Mesodermal cell (in vitro differentiated cells): ENCODE measurements around the gene BRF1.
"Not testable (repeated sequence)": the region's sequence is repeated elsewhere in the genome, so short reads cannot be mapped to it uniquely, and the experiment has no call there.

ENCODE experiments used
- H3K27ac ChIP-seq: 2 replicates; pipeline ENCODE4 v1.7.0; 2013; ENCODE audit warnings: mild to moderate bottlenecking, low read depth, low read length, moderate library complexity; ENCODE audit not compliant: severe bottlenecking
- H3K36me3 ChIP-seq: 2 replicates; pipeline ENCODE4 v1.7.1; 2013; ENCODE audit warnings: mild to moderate bottlenecking, low read length, moderate library complexity; ENCODE audit not compliant: control insufficient read depth, insufficient read depth
- H3K4me1 ChIP-seq: one replicate; pipeline ENCODE4 v1.7.1; 2013; ENCODE audit warnings: mild to moderate bottlenecking, low read length; ENCODE audit not compliant: insufficient read depth, control insufficient read depth, poor library complexity, severe bottlenecking
- H3K4me3 ChIP-seq: 2 replicates; pipeline ENCODE4 v1.7.0; 2013; ENCODE audit warnings: low read length, control low read depth, mild to moderate bottlenecking; ENCODE audit not compliant: insufficient read depth, poor library complexity, severe bottlenecking; ENCODE audit errors: extremely low read depth
- H3K9me3 ChIP-seq: 2 replicates; pipeline ENCODE4 v1.7.1; 2013; ENCODE audit warnings: mild to moderate bottlenecking, low read length, moderate library complexity; ENCODE audit not compliant: control insufficient read depth
- WGBS, 2 experiments: methylation state at CpG; one replicate each; pipeline ENCODE4 v1.1.5; 2013; ENCODE audit warnings: missing lambda C conversion rate in 2 of 2; ENCODE audit not compliant: insufficient coverage in 2 of 2; 5-methylcytosine and 5-hydroxymethylcytosine counted together

The BRF1 gene

GRCh38 chr14:105331575-105332349, 31.0 kb upstream of the BRF1 start:
- H3K9me3 ChIP-seq, result no peaks in the 10 kb centered on the region
- no peaks in the 10 kb centered on the region for H3K36me3 ChIP-seq
- 92 to 97% methylated on average over 7 of the region's 8 CpGs for WGBS, 2 experiments
- H3K27ac ChIP-seq, result no peak overlapping the region
- H3K4me1 ChIP-seq, result peaks cover 3% of the 10 kb centered on the region
- H3K4me3 ChIP-seq, result no peak overlapping the region

DNA sequence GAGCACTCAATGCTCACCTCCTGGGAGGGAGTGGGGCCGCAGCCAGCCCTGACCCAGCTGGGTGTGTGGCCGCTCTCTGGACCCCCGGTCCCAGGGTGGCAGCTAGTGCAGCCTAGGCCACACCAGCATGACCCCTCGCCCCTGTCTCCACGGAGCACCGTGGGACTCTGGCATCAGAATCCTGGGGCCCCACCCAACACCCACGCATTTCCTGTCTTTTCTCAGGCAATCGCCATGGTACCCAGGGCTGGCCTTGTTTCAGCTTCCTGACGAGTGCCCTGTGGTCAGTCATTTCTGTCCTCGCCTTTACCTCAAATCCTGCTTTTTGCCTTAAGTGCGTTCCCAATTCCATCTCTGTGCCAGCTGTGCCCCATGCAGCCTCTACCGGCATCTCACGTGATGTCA, 29.7 kb upstream of the BRF1 start:
- no peaks in the 10 kb centered on the region for H3K9me3 ChIP-seq
- H3K4me3 ChIP-seq, result no peak overlapping the region
- H3K27ac ChIP-seq, result no peak overlapping the region
- H3K36me3 ChIP-seq, result no peaks in the 10 kb centered on the region
- H3K4me1 ChIP-seq, result peaks cover 3% of the 10 kb centered on the region
- 71 to 79% methylated on average over 12 to 13 of the region's 13 CpGs for WGBS, 2 experiments

DNA sequence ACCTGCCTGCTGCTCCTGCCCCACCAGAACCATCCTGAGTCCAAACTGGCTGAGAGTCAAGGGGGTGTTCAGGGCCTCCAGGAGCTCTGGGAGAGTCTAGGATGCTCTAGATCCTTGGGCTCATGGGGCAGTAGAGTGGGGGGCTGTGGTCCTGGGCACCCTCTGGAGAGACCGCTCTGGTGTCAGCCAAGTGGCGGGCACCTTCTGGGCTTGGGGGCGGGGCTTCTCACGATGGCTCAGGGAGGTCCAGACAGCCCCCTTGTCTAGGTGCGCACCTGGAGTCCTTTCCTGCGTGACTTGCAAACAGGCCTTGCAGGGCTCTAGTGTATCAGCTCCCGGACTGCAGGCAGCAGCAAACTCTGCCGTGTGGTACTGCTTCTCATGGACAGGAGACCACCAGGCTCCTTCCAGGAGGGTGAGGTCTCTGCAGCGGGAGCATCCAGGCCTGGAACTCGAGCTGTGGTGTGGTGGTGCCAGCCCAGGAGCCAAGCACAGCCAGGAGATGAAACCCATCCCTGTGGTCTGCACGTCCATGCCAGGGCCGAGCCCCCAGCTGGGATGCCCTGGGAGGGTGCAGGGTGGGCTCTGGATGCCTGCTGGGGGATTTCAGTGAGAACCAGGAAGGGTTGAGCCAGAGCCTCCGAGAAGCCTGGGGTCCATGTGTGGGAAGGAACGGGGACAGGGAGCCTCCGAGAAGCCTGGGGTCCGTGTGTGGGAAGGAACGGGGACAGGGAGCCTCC, 28.8 kb upstream of the BRF1 start:
- Histone ChIP-seq H3K36me3 (no peaks in the 10 kb centered on the region), H3K4me3 (no peak overlapping the region), H3K9me3 (no peaks in the 10 kb centered on the region), H3K4me1 (peaks cover 3% of the 10 kb centered on the region), H3K27ac (no peak overlapping the region)
- 92 to 94% methylated on average over 15 to 17 of the region's 17 CpGs for WGBS, 2 experiments

- Histone ChIP-seq H3K4me1 (peaks cover 3% of the 10 kb centered on the region), H3K27ac (no peak overlapping the region), H3K36me3 (no peaks in the 10 kb centered on the region), H3K9me3 (no peaks in the 10 kb centered on the region), H3K4me3 (no peak overlapping the region)
- 92 to 95% methylated on average over 11 to 15 of the region's 15 CpGs for WGBS, 2 experiments
Observed at GRCh38 chr14:105328678-105329390, 28.0 kb upstream of the BRF1 start.

DNA sequence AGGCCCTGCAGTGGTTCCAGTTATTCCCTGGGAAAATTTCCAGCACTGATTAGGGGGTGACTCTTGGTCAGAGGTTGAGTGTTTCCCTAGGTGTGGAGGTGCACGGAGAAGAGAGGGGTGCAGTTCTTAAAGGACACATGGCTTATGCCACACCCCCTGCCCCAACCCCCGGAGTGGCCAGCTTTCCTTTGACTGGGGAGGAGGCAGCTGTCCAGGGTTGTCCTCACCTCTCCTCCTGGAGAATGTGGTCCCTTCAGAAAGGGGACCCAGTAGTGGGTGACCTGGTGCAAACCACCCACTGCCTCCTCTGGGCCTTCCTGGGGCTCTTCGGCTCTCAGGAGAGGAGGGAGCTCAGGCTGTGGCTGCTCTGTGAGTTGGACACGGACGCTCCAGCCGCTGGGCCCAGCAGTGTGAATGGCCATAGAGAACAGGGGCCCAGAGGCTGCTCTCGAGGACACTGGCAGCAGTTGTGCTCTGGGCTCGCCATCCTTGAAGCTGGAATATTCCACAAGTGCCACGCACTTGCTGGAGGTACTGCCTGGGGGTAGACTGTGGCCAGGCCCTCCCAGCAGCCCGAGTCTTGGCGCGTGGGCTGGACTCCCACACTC, 27.4 kb upstream of the BRF1 start:
- Histone ChIP-seq H3K27ac (no peak overlapping the region), H3K4me3 (no peak overlapping the region), H3K4me1 (peaks cover 3% of the 10 kb centered on the region), H3K36me3 (no peaks in the 10 kb centered on the region), H3K9me3 (no peaks in the 10 kb centered on the region)
- whole genome bisulfite sequencing, 2 experiments, result 87 to 89% methylated on average over 9 to 10 of the region's 12 CpGs

DNA sequence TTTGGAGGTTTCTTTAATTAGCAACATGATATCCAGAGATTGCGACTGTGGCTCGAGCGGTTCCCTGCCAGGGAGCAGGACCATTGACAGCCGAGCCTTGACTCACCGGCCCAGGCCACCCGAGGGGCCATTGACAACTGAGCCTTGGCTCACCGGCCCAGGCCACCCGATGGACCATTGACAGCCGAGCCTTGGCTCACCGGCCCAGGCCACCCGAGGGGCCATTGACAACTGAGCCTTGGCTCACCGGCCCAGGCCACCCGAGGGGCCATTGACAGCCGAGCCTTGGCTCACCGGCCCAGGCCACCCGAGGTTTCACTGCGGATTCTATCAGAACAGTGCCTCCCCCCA, 26.9 kb upstream of the BRF1 start:
- H3K36me3 ChIP-seq, H3K4me1 ChIP-seq, H3K4me3 ChIP-seq, H3K27ac ChIP-seq, H3K9me3 ChIP-seq: not testable (repeated sequence)
- 44 to 55% methylated on average over 17 of the region's 17 CpGs for WGBS, 2 experiments

GRCh38 chr14:105326891-105327694, 26.3 kb upstream of the BRF1 start:
- Histone ChIP-seq H3K4me3 (no peak overlapping the region), H3K4me1 (no peaks in the 10 kb centered on the region), H3K36me3 (no peaks in the 10 kb centered on the region), H3K9me3 (no peaks in the 10 kb centered on the region), H3K27ac (no peak overlapping the region)
- 44 to 55% methylated on average over 20 to 31 of the region's 34 CpGs for WGBS, 2 experiments

DNA sequence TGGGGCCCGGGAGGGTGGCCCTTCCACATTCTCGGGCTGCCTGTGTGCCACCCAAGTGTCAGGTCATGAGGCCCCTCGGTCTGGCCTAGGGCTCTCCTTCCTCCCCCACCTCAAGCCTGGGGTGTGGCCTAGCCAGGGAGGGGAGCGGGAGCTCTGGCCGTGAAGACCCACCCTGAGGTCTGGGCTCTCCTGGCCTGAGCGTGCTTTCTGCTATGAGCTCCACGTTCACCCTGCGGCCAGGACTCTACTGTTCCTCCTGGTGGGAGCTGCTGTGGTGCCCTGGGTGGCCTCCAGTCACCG, 25.7 kb upstream of the BRF1 start:
- H3K27ac ChIP-seq, result no peak overlapping the region
- H3K9me3 ChIP-seq, result no peaks in the 10 kb centered on the region
- H3K4me1 ChIP-seq, result no peaks in the 10 kb centered on the region
- H3K36me3 ChIP-seq, result no peaks in the 10 kb centered on the region
- 77 to 79% methylated on average over 6 to 9 of the region's 9 CpGs for WGBS, 2 experiments
- no peak overlapping the region for H3K4me3 ChIP-seq

DNA sequence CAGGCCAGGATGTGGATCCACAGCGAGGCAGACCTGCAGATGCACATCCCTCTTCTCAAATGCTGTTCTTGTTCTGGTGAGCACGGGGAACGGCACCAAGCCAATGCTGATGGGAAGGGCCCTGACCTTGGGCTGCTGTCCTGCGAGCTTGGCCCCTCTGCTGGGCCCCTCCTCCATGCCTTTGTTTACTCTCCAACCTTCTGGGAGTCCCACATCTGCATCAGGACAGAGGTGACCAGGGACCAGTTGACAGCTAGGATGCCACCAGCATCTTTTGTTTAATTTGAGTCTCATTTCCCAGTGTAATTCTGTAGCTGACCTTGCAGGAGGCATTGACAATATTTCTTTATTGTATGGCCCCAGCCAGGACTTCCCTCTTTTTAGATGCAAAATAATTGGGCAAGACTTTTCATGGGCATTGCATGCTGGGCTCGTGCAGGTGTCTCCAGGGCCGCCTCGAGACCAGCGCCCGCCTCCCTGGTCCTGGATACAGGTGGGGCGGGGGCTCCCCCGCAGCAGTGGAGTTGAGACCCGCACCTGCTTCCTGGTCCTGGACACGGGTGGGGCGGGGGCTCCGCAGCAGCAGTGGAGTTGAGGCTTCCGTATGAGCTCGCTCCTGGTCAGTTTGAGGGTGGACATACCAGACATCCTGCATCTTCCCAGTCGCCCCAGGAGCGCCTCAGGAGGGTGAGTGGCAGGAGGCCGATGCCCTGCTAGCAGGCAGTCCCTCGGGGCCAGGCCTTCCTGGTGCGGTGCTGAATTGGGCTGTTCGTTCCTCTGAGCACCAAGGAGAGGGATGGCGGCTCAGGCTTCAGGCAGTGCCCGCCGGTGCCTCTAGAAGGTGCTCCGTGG, 25.1 kb upstream of the BRF1 start:
- Histone ChIP-seq H3K9me3 (no peaks in the 10 kb centered on the region), H3K4me1 (no peaks in the 10 kb centered on the region), H3K4me3 (no peak overlapping the region), H3K27ac (no peak overlapping the region), H3K36me3 (no peaks in the 10 kb centered on the region)
- WGBS, 2 experiments, result 89% methylated on average over 27 of the region's 27 CpGs
